Measurements from ENCODE around the gene HS3ST4.

The HS3ST4 gene

GRCh38 chr16:25897702-25898101 is 205.9 kb downstream of the HS3ST4 start:
- no peak for DNase-seq

- DNase-seq, result no peak
These were observed 214.1 kb downstream of the HS3ST4 start for GRCh38 chr16:25905810-25906209.

- DNase-seq, result no peak
These were observed 219.2 kb downstream of the HS3ST4 start for GRCh38 chr16:25910971-25911370.

GRCh38 chr16:25912321-25912720 is 220.6 kb downstream of the HS3ST4 start:
- no peak for DNase-seq

GRCh38 chr16:25914357-25914962 is 222.7 kb downstream of the HS3ST4 start:
- DNase-seq, result no peak

GRCh38 chr16:25916037-25916436 is 224.3 kb downstream of the HS3ST4 start:
- DNase-seq, result no peak

GRCh38 chr16:25922438-25922837 is 230.7 kb downstream of the HS3ST4 start:
- DNase-seq, result no peak

GRCh38 chr16:25925421-25925820 is 233.7 kb downstream of the HS3ST4 start:
- no peak for DNase-seq

GRCh38 chr16:25931473-25932035 is 239.8 kb downstream of the HS3ST4 start:
- DNase-seq, result no peak

GRCh38 chr16:25941800-25942499 is 250.2 kb downstream of the HS3ST4 start:
- DNase-seq, result no peak

GRCh38 chr16:25950586-25951281 is 259.0 kb downstream of the HS3ST4 start:
- no peak for DNase-seq

- no peak for DNase-seq
These were observed 260.2 kb downstream of the HS3ST4 start for GRCh38 chr16:25951999-25952398.

GRCh38 chr16:25952983-25953382 is 261.2 kb downstream of the HS3ST4 start:
- DNase-seq, result no peak

- no peak for DNase-seq
These were observed 265.9 kb downstream of the HS3ST4 start for GRCh38 chr16:25957707-25958106.

- no peak for DNase-seq
These were observed 267.5 kb downstream of the HS3ST4 start for GRCh38 chr16:25959221-25959620.

GRCh38 chr16:25966172-25967097 is 274.7 kb downstream of the HS3ST4 start:
- DNase-seq, result no peak

- DNase-seq, result no peak
These were observed 285.4 kb downstream of the HS3ST4 start for GRCh38 chr16:25977121-25977520.

GRCh38 chr16:25978218-25978617 is 286.5 kb downstream of the HS3ST4 start:
- DNase-seq, result no peak

- DNase-seq, result no peak
These were observed 296.3 kb downstream of the HS3ST4 start for GRCh38 chr16:25988084-25988483.

GRCh38 chr16:25988882-25989281 is 297.1 kb downstream of the HS3ST4 start:
- no peak for DNase-seq

GRCh38 chr16:25996052-25996451 is 304.3 kb downstream of the HS3ST4 start:
- DNase-seq, result no peak

- DNase-seq, result no peak
These were observed 313.6 kb downstream of the HS3ST4 start for GRCh38 chr16:26005336-26005735.

GRCh38 chr16:26012376-26012775 is 320.6 kb downstream of the HS3ST4 start:
- no peak for DNase-seq

Data from NCI-H524 (cell line).